GM12892 (cell line): ENCODE data around the gene ARHGEF4.

ENCODE experiments used
- POLR2A ChIP-seq: IDR thresholded peaks from 2 replicates; pipeline ENCODE4 v1.6.1; 2011; ENCODE audit warnings: low read depth, low read length, control low read depth
- POLR2AphosphoS5 ChIP-seq: IDR thresholded peaks from 2 replicates; pipeline ENCODE4 v1.6.1; 2011; ENCODE audit warnings: low read depth, low read length, control low read depth
- TAF1 ChIP-seq: IDR thresholded peaks from 2 replicates; pipeline ENCODE4 v1.6.1; 2011; ENCODE audit warnings: low read depth, mild to moderate bottlenecking, control low read depth, low read length, borderline replicate concordance

DNA sequence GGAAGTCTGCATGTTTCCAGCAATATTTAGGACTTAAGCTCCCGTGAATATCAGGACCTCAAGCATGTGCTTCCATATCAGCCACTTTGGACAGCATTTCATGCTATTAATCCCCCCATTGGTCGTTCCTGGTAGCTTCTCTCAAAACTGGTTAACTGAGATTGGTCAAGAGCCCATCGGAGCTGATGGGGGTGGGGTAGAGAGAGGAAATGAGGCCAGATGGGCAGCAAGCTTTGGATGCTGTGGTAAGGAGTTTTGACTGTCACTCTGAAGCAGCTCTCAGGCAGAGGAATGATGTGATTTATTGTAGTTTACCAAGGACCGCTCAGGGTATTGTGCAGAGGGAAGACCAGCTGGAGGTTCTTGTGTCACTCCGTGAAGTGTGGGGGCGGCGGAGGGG, 174.8 kb downstream of the ARHGEF4 start:
- TF ChIP-seq POLR2AphosphoS5 (no peak), TAF1 (no peak), POLR2A (no peak)
